Neural cell (in vitro differentiated cells): Measurements from ENCODE around the gene RHOT2.

Source experiments
- CTCF ChIP-seq: fragments of 450-650 bp; IDR thresholded peaks from 2 replicates; pipeline ENCODE4 v1.5.1; 2014; ENCODE audit warnings: antibody characterized with exemption, mild to moderate bottlenecking, moderate library complexity; ENCODE audit not compliant: poor library complexity, severe bottlenecking
- EP300 ChIP-seq: fragments of 450-650 bp; conservative IDR thresholded peaks from 2 replicates; pipeline ENCODE4 v1.6.1; 2014; ENCODE audit warnings: antibody characterized with exemption, mild to moderate bottlenecking, moderate library complexity; ENCODE audit not compliant: poor library complexity, severe bottlenecking
- EZH2 ChIP-seq: fragments of 200-600, 300-800 bp; shearing (Covaris generic), sonication (generic); IDR thresholded peaks from 2 replicates; pipeline ENCODE4 v1.6.1; 2014; ENCODE audit warnings: antibody characterized with exemption, low read length, borderline replicate concordance, mild to moderate bottlenecking; ENCODE audit not compliant: insufficient read depth, poor library complexity, severe bottlenecking
- POLR2AphosphoS5 ChIP-seq: IDR thresholded peaks from 2 replicates; pipeline ENCODE4 v1.6.1; 2012
- REST ChIP-seq: IDR thresholded peaks from 2 replicates; pipeline ENCODE4 v1.6.1; 2012; ENCODE audit warnings: borderline replicate concordance
- SMC3 ChIP-seq: fragments of 450-650 bp; conservative IDR thresholded peaks from 2 replicates; pipeline ENCODE4 v1.6.1; 2014; ENCODE audit warnings: antibody characterized with exemption, mild to moderate bottlenecking, moderate library complexity; ENCODE audit not compliant: poor library complexity
- TAF1 ChIP-seq: IDR thresholded peaks from 2 replicates; pipeline ENCODE4 v1.6.1; 2012; ENCODE audit warnings: low read depth

- TF ChIP-seq POLR2AphosphoS5: no peak
- TF ChIP-seq CTCF: no peak
- TF ChIP-seq TAF1: no peak
- no peak for TF ChIP-seq EZH2
- TF ChIP-seq REST: no peak
- TF ChIP-seq SMC3: no peak
- no peak for TF ChIP-seq EP300
Measured at GRCh38 chr16:694187-694862, 26.4 kb downstream of the RHOT2 start.
